H9 (cell line): ENCODE results near the gene ASCC1. TPM values are rescaled to one million over a fixed set of nuclear protein-coding genes. Genes with fewer than 3 reads are reported as not detected.

ENCODE experiments used
- DNase-seq: peaks from one replicate; pipeline ENCODE4 v3.0.0-alpha.2; 2017
- H2AFZ ChIP-seq: one replicate; pipeline ENCODE4 v1.6.1; 2013; ENCODE audit warnings: mild to moderate bottlenecking, low read length, control low read depth, moderate library complexity
- H2AK5ac ChIP-seq: 2 replicates; pipeline ENCODE4 v1.6.1; 2013; ENCODE audit warnings: low read length, control low read depth, mixed read lengths; ENCODE audit not compliant: insufficient read length
- H2BK120ac ChIP-seq: one replicate; pipeline ENCODE4 v1.6.1; 2013; ENCODE audit warnings: low read depth, mild to moderate bottlenecking, low read length, control low read depth, inconsistent platforms; ENCODE audit not compliant: poor library complexity, severe bottlenecking
- H2BK12ac ChIP-seq: 2 replicates; pipeline ENCODE4 v1.6.1; 2013; ENCODE audit warnings: low read length, control low read depth, mixed read lengths, low read depth; ENCODE audit not compliant: insufficient read length
- H2BK15ac ChIP-seq: 2 replicates; pipeline ENCODE4 v1.6.1; 2013; ENCODE audit warnings: low read depth, low read length, control low read depth
- H2BK20ac ChIP-seq: one replicate; pipeline ENCODE4 v1.6.1; 2013; ENCODE audit warnings: low read depth, mild to moderate bottlenecking, low read length, control low read depth, inconsistent platforms; ENCODE audit not compliant: poor library complexity, severe bottlenecking
- H2BK5ac ChIP-seq: 2 replicates; pipeline ENCODE4 v1.6.1; 2013; ENCODE audit warnings: low read length, control low read depth, mixed read lengths; ENCODE audit not compliant: insufficient read length
- H3K14ac ChIP-seq: 2 replicates; pipeline ENCODE4 v1.6.1; 2013; ENCODE audit warnings: low read length, control low read depth; ENCODE audit not compliant: insufficient read depth
- H3K18ac ChIP-seq: 2 replicates; pipeline ENCODE4 v1.6.1; 2013; ENCODE audit warnings: low read depth, mild to moderate bottlenecking, mixed read lengths, low read length, control low read depth; ENCODE audit not compliant: insufficient read length
- H3K23ac ChIP-seq: 2 replicates; pipeline ENCODE4 v1.6.1; 2013; ENCODE audit warnings: low read length, control low read depth, mixed read lengths, low read depth; ENCODE audit not compliant: insufficient read length
- H3K23me2 ChIP-seq: 2 replicates; pipeline ENCODE4 v1.6.1; 2013; ENCODE audit warnings: low read depth, mild to moderate bottlenecking, mixed read lengths, low read length, control low read depth; ENCODE audit not compliant: insufficient read length, poor library complexity, severe bottlenecking
- H3K27ac ChIP-seq: 2 replicates; pipeline ENCODE4 v1.5.1; 2013; ENCODE audit warnings: low read length, control low read depth, mixed read lengths, low read depth; ENCODE audit not compliant: insufficient read length
- H3K27me3 ChIP-seq: 2 replicates; pipeline ENCODE4 v1.6.1; 2013; ENCODE audit warnings: low read length, control low read depth, inconsistent platforms; ENCODE audit not compliant: insufficient read depth
- H3K4ac ChIP-seq: 2 replicates; pipeline ENCODE4 v1.6.1; 2013; ENCODE audit warnings: low read depth, mild to moderate bottlenecking, control low read depth, inconsistent platforms, low read length, moderate library complexity
- H3K4me1 ChIP-seq: 2 replicates; pipeline ENCODE4 v1.6.1; 2013; ENCODE audit warnings: low read length, control low read depth, inconsistent platforms; ENCODE audit not compliant: insufficient read depth
- H3K4me2 ChIP-seq: 2 replicates; pipeline ENCODE4 v1.6.1; 2013; ENCODE audit warnings: low read length, control low read depth, mixed read lengths; ENCODE audit not compliant: insufficient read length, insufficient read depth
- H3K56ac ChIP-seq: 2 replicates; pipeline ENCODE4 v1.6.1; 2013; ENCODE audit warnings: low read depth, mild to moderate bottlenecking, mixed read lengths, low read length, control low read depth; ENCODE audit not compliant: insufficient read length
- H3K79me1 ChIP-seq: 2 replicates; pipeline ENCODE4 v1.6.1; 2013; ENCODE audit warnings: low read depth, mild to moderate bottlenecking, moderate library complexity, low read length, control low read depth, inconsistent platforms; ENCODE audit not compliant: insufficient read depth, poor library complexity, severe bottlenecking
- H3K79me2 ChIP-seq: 2 replicates; pipeline ENCODE4 v1.6.1; 2013; ENCODE audit warnings: low read length, control low read depth, inconsistent platforms; ENCODE audit not compliant: insufficient read depth
- H3K9ac ChIP-seq: 2 replicates; pipeline ENCODE4 v1.6.1; 2013; ENCODE audit warnings: low read length, control low read depth, mixed read lengths; ENCODE audit not compliant: insufficient read length; ENCODE audit errors: extremely low read depth
- H3K9me3 ChIP-seq: one replicate; pipeline ENCODE4 v1.6.1; 2013; ENCODE audit warnings: low read depth, low read length, inconsistent platforms; ENCODE audit not compliant: control insufficient read depth
- H3T11ph ChIP-seq: one replicate; pipeline ENCODE4 v1.6.1; 2013; ENCODE audit warnings: mild to moderate bottlenecking, low read length, control low read depth, inconsistent platforms
- H4K20me1 ChIP-seq: one replicate; pipeline ENCODE4 v1.6.1; 2013; ENCODE audit not compliant: control insufficient read depth, insufficient read length, insufficient read depth
- H4K5ac ChIP-seq: 2 replicates; pipeline ENCODE4 v1.6.1; 2013; ENCODE audit warnings: low read depth, mild to moderate bottlenecking, mixed read lengths, low read length, control low read depth; ENCODE audit not compliant: insufficient read length
- H4K8ac ChIP-seq: replicated peaks from 2 replicates; pipeline ENCODE4 v1.6.1; 2013; ENCODE audit warnings: low read length, control low read depth, mixed read lengths, low read depth; ENCODE audit not compliant: insufficient read length
- H4K91ac ChIP-seq: 2 replicates; pipeline ENCODE4 v1.6.1; 2013; ENCODE audit warnings: low read depth, mild to moderate bottlenecking, moderate library complexity, mixed read lengths, low read length, control low read depth; ENCODE audit not compliant: insufficient read length
- H3K27ac Mint-ChIP-seq, 3 experiments: 2 replicates in 2 of 3; 3 replicates in 1 of 3; pipeline ENCODE4 v1.8.0; 2020 to 2021; ENCODE audit warnings: mixed read lengths in 3 of 3, mild to moderate bottlenecking in 1 of 3, moderate library complexity in 1 of 3
- H3K27me3 Mint-ChIP-seq: 2 replicates; pipeline ENCODE4 v1.8.0; 2021; ENCODE audit warnings: low read depth, mild to moderate bottlenecking, moderate library complexity, mixed read lengths
- H3K36me3 Mint-ChIP-seq, 3 experiments: 2 replicates in 2 of 3; 3 replicates in 1 of 3; pipeline ENCODE4 v1.8.0; 2020 to 2021; ENCODE audit warnings: low read depth in 3 of 3, mixed read lengths in 3 of 3; ENCODE audit not compliant: insufficient read depth in 1 of 3
- H3K4me1 Mint-ChIP-seq, 2 experiments: 2 replicates each; pipeline ENCODE4 v1.8.0; 2020; ENCODE audit warnings: mixed read lengths in 2 of 2
- H3K4me3 Mint-ChIP-seq, 2 experiments: 2 replicates in 1 of 2; 3 replicates in 1 of 2; pipeline ENCODE4 v1.8.0; 2020 to 2021; ENCODE audit warnings: mild to moderate bottlenecking in 2 of 2, mixed read lengths in 2 of 2, moderate library complexity in 1 of 2
- H3K9me3 Mint-ChIP-seq, 2 experiments: 2 replicates in 1 of 2; 3 replicates in 1 of 2; pipeline ENCODE4 v1.8.0; 2020; ENCODE audit warnings: mild to moderate bottlenecking in 2 of 2, mixed read lengths in 2 of 2, moderate library complexity in 1 of 2
- WGBS: extraction: QIAGEN DNeasy Blood & Tissue Kit; methylation state at CpG from one replicate; pipeline ENCODE4 v1.1.7; 2013; ENCODE audit warnings: missing lambda C conversion rate, low lambda C conversion rate, mixed read lengths; ENCODE audit not compliant: insufficient read length; ENCODE audit errors: extremely low coverage; 5-methylcytosine and 5-hydroxymethylcytosine counted together
- total RNA-seq: library from RNA; stranded (reverse); gene quantifications from 2 replicates; pipeline ENCODE4 v1.2.1, GENCODE V29; 2021
- TF ChIP-seq, protein P1 (sequence below): fragments of 200-600 bp; sonication (generic); conservative IDR thresholded peaks from 3 replicates; pipeline ENCODE4 v1.8.0; 2021; ENCODE audit warnings: antibody characterized with exemption, mild to moderate bottlenecking

Gene ASCC1
- total RNA-seq, 1 experiment from 2014 or later = 41.2 TPM

DNA sequence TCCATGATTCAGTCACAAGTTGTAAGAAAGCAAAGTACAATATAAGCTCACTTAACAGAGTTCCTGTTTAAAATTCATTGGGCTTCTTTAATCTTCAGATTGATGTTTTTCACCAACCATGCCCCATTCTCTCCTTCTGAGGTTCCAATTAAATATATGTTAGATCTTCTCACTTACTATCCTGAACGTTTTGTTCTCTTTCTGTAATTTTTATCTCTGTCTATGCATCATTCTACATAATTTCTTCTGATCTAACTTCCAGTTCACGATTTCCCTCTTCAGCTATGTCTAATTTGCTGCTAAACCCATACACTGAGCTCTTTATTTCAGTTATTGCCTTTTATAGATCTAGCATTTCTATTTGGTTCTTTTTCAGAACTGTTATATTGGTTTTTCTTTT, 99.7 kb downstream of the ASCC1 start:
- Histone ChIP-seq H3K9ac (no peak overlapping the region), H3K18ac (no peak overlapping the region), H3K27ac (no peak overlapping the region), H3K9me3 (no peaks in the 10 kb centered on the region), H4K5ac (no peak overlapping the region), H3K4me2 (no peak overlapping the region), H2BK5ac (no peak overlapping the region), H3T11ph (no peak overlapping the region), H3K14ac (no peak overlapping the region), H3K4ac (no peak overlapping the region), H2AK5ac (no peak overlapping the region), H3K23me2 (no peaks in the 10 kb centered on the region), H4K91ac (no peak overlapping the region), H3K27me3 (no peaks in the 10 kb centered on the region), H2BK15ac (no peak overlapping the region), H2AFZ (no peak overlapping the region), H4K8ac (no peak overlapping the region), H3K79me2 (no peaks in the 10 kb centered on the region), H3K79me1 (no peaks in the 10 kb centered on the region), H3K23ac (no peak overlapping the region), H4K20me1 (no peaks in the 10 kb centered on the region), H3K56ac (no peak overlapping the region), H3K4me1 (no peaks in the 10 kb centered on the region), H2BK12ac (no peak overlapping the region), H2BK120ac (no peak overlapping the region), H2BK20ac (no peak overlapping the region)
- no peak for DNase-seq
- H3K27me3 Mint-ChIP-seq = no peaks in the 10 kb centered on the region
- TF ChIP-seq, protein P1, sequence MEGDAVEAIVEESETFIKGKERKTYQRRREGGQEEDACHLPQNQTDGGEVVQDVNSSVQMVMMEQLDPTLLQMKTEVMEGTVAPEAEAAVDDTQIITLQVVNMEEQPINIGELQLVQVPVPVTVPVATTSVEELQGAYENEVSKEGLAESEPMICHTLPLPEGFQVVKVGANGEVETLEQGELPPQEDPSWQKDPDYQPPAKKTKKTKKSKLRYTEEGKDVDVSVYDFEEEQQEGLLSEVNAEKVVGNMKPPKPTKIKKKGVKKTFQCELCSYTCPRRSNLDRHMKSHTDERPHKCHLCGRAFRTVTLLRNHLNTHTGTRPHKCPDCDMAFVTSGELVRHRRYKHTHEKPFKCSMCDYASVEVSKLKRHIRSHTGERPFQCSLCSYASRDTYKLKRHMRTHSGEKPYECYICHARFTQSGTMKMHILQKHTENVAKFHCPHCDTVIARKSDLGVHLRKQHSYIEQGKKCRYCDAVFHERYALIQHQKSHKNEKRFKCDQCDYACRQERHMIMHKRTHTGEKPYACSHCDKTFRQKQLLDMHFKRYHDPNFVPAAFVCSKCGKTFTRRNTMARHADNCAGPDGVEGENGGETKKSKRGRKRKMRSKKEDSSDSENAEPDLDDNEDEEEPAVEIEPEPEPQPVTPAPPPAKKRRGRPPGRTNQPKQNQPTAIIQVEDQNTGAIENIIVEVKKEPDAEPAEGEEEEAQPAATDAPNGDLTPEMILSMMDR = no peak
- H3K4me3 Mint-ChIP-seq = no peak overlapping the region
- peaks cover 18 to 29% (median 24%) of the 10 kb centered on the region in 3 experiments for H3K36me3 Mint-ChIP-seq
- WGBS = no CpG with 5 or more reads among the region's 2 CpGs
- H3K9me3 Mint-ChIP-seq = peaks cover 14 to 19% of the 10 kb centered on the region in 2 experiments
- peaks cover 2 to 3% of the 10 kb centered on the region in 2 experiments; a peak in 1 of 4 replicates for H3K4me1 Mint-ChIP-seq
- no peak overlapping the region for H3K27ac Mint-ChIP-seq
